ENCODE results near the gene PTTG1. TPM values are rescaled to one million over a fixed set of nuclear protein-coding genes. Genes with fewer than 3 reads are reported as not detected.

The PTTG1 gene
- total and polyA plus RNA-seq, 2 experiments from 2014 or later = 69.8 to 246 TPM

DNA sequence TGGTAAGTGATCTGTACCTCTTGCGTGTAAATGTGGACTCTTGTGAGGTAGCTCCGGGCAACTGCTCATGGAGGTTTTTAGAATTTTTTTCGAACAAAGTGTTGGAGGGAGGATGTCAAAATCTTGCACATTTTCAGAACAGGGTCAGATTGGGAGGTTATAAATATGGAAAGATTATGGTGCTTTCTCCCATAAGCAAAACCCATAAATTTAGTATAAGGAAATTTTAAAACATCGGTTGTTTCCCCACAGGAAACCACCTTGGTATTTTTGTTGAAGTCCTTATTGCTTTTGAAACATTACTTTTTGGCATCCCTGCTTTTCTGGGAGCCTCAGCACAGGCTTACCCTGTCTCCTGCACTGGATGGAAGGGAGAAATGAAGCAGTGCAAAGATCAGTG, 33.9 kb downstream of the PTTG1 start:
- Histone ChIP-seq H3K4me1 (ENCODE audit: low read depth) (no peaks in the 10 kb centered on the region), H3K36me3 (no peaks in the 10 kb centered on the region), H3K27ac (no peak overlapping the region), H3K9me3 (ENCODE audit: low read depth) (no peaks in the 10 kb centered on the region), H3K4me3 (no peak overlapping the region), H3K27me3 (no peaks in the 10 kb centered on the region)
- TF ChIP-seq, protein P1, sequence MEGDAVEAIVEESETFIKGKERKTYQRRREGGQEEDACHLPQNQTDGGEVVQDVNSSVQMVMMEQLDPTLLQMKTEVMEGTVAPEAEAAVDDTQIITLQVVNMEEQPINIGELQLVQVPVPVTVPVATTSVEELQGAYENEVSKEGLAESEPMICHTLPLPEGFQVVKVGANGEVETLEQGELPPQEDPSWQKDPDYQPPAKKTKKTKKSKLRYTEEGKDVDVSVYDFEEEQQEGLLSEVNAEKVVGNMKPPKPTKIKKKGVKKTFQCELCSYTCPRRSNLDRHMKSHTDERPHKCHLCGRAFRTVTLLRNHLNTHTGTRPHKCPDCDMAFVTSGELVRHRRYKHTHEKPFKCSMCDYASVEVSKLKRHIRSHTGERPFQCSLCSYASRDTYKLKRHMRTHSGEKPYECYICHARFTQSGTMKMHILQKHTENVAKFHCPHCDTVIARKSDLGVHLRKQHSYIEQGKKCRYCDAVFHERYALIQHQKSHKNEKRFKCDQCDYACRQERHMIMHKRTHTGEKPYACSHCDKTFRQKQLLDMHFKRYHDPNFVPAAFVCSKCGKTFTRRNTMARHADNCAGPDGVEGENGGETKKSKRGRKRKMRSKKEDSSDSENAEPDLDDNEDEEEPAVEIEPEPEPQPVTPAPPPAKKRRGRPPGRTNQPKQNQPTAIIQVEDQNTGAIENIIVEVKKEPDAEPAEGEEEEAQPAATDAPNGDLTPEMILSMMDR (IDR thresholded peaks at IDR 0.05; ENCODE audit: low read depth, low read length) = no peak
- DNase-seq (ENCODE audit: low read depth in 1 of 2, low spot score in 1 of 2) = no peak

DNA sequence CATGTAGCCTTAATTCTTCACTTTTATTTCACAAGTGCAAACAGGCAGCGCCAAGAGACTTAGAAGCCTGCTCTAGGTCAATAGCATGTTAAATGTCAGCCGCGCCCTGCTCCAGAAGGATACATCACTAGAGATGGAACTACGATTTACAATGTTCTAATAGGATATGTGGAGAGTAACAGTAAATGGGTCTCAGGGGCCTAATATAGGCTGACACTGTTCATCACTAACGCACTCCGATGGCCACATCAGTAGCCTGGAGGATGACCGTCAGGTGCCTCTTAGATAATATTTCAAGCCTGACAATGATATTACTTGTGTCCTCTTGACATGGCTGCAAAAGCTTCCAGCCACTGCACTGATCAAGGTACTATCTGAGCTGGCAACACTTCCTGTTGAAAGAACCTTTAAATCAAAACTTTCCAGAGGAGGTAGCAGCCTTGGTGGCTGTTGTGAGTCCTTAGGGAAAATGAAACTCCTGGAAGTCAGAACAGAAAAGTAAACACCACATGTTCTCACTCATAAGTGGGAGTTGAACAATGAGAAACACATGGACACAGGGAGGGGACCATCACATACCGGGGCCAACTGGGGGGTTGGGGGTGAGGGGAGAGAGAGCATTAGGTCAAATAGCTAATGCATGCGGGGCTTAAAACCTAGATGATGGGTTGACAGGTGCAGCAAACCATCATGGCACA, 35.0 kb downstream of the PTTG1 start:
- no peak for DNase-seq (ENCODE audit: low read depth in 1 of 2, low spot score in 1 of 2)
- Histone ChIP-seq H3K9me3 (ENCODE audit: low read depth) (no peaks in the 10 kb centered on the region), H3K27ac (no peak overlapping the region), H3K36me3 (no peaks in the 10 kb centered on the region), H3K4me3 (no peak overlapping the region), H3K27me3 (no peaks in the 10 kb centered on the region), H3K4me1 (ENCODE audit: low read depth) (no peaks in the 10 kb centered on the region)
- TF ChIP-seq, protein P1 (IDR thresholded peaks at IDR 0.05; ENCODE audit: low read depth, low read length) = no peak

DNA sequence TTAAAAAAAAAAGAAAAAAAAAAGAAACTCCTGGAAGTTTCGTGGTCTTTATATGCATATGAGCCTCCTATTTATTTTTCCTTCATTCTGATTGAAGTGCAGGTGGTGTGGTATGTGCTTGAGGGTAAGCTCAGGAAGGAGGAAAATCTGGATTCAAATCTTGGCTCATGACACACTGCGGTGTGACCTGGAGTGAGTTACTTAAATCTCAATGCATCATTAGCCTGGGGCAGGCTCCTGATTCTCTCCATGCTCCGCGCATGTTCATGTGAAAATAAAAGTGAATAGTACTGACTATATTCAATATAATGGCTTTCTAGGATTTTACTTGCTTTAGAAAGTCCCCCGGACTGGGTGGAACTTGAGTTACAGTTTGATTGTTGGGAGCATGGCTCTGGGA, 35.6 kb downstream of the PTTG1 start:
- Histone ChIP-seq H3K4me3 (no peak overlapping the region), H3K9me3 (ENCODE audit: low read depth) (no peaks in the 10 kb centered on the region), H3K27me3 (no peaks in the 10 kb centered on the region), H3K36me3 (no peaks in the 10 kb centered on the region), H3K4me1 (ENCODE audit: low read depth) (no peaks in the 10 kb centered on the region), H3K27ac (no peak overlapping the region)
- DNase-seq (ENCODE audit: low read depth in 1 of 2, low spot score in 1 of 2) = no peak
- TF ChIP-seq, protein P1 (IDR thresholded peaks at IDR 0.05; ENCODE audit: low read depth, low read length) = no peak

DNA sequence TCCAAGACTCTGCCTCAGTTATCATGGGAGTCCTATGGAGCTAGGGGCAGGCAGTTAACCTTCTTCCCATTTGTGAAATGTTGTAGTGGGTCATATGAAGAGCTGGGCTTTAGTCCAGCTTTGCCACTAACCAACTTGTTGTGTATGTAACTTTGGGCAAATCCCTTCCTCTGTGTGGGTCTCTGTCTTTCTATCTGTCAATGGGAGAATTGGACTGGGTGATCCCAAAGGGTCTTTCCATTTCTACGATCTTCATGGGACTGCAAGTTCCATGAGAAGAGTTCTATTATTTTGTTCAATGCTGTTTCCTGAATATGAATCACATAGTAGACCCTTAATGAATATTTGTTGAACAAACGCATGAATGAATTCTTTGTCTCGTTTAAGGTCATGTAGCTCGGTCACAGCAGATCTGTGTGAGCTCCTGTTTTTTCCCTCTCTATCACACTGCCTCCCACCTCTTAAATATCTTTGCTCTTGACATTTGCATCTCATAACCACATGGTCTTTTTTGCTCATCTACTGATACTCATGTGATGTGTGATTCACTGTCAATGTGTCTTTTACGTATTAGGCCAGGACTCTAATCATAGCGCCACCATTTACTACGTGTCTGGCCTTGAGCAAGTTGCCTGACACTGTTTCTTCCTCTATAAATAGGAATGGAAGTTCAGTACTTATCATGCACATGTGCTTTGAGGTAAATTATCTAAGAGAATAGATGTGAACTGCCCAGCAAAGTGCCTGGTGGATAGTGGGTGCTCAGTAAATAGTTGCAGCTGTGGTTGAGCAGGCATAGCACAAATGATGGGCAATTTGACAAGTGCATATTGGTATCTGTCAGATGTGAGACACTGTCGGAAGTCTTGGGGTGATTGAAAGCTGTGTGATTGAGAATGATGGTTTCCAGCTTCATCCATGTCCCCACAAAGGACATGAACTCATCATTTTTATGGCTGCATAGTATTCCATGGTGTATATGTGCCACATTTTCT, 37.4 kb downstream of the PTTG1 start:
- H3K9me3 ChIP-seq (ENCODE audit: low read depth) = no peaks in the 10 kb centered on the region
- no peak overlapping the region for H3K4me3 ChIP-seq
- no peak overlapping the region for H3K27ac ChIP-seq
- no peak for DNase-seq (ENCODE audit: low read depth in 1 of 2, low spot score in 1 of 2)
- TF ChIP-seq, protein P1 (IDR thresholded peaks at IDR 0.05; ENCODE audit: low read depth, low read length) = no peak
- no peaks in the 10 kb centered on the region for H3K4me1 ChIP-seq (ENCODE audit: low read depth)
- no peaks in the 10 kb centered on the region for H3K36me3 ChIP-seq
- H3K27me3 ChIP-seq = no peaks in the 10 kb centered on the region

DNA sequence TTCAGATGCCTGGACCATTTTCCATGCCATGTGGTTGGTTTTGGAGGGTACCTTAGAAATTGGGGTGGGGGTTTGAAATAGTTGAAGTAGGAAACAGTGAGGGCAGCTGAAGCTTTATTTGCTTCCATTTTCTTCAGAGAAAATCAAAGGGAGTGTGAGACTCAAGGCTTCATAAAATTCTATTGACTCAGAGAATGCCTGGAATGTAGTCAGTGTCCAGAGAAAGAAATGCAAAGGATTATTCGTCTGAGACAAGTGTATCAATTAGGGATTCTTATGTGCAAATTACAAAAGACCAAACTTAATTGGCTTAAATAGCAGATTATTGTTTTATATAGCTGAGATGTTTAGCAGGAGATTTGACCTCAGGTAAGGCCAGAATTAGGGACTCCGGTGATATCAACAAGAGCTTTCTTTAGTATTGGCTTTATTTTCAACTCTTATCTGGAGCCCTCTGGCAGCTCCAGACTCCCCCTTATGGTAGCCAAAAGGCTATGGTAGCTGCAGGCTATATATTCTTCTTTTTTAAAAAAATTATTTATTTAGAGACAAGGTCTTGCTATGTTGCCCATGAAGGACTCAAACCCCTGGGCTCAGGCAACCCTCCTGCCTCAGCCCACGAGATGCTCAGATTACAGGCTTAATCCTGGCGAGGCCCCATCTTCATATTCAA, 38.9 kb downstream of the PTTG1 start:
- H3K9me3 ChIP-seq (ENCODE audit: low read depth) = no peaks in the 10 kb centered on the region
- H3K27me3 ChIP-seq = no peaks in the 10 kb centered on the region
- DNase-seq (ENCODE audit: low read depth in 1 of 2, low spot score in 1 of 2) = peak in 1 of 2 donors; percentile 25
- H3K4me3 ChIP-seq = no peak overlapping the region
- no peaks in the 10 kb centered on the region for H3K36me3 ChIP-seq
- TF ChIP-seq, protein P1 (IDR thresholded peaks at IDR 0.05; ENCODE audit: low read depth, low read length) = peak; percentile 36
- H3K27ac ChIP-seq = no peak overlapping the region
- H3K4me1 ChIP-seq (ENCODE audit: low read depth) = no peaks in the 10 kb centered on the region
